DMS114 treated with DMSO at 0.1 percent for 48 hours (cell line): ENCODE data around the gene GABBR2.

Source experiments
- DNase-seq: peaks from one replicate; lab custom pipeline; 2025; ENCODE audit not compliant: unreplicated experiment; lab: John Stamatoyannopoulos, UW

GABBR2 gene

DNA sequence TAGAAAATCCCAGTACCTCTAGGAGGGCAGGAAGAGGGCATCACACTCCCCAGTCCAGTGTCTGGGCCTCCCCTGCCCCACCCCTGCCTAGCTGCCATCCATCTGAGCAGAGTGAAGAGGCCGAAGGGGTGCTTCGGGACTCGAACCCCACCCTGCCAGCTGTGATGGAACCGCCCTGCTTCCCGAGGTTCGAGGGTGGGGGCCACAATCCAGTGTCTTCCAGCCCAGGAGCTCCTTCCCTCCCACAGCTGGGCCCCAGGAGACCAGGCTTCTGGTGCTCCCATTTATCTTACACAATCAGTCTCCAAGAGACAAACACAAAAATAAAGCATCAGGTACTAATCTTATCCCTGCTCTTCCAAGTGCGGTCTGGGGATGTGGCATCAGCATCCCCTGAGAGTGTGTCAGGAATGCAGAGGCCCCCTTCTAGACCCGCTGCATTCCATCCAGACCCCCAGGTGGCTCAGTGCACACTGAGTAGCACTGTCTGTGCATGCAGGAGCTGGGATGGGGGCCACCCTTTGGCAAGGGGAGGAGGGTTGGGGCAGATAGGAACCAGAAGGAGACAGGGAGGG, 330.4 kb downstream of the GABBR2 start:
- no peak for DNase-seq

DNA sequence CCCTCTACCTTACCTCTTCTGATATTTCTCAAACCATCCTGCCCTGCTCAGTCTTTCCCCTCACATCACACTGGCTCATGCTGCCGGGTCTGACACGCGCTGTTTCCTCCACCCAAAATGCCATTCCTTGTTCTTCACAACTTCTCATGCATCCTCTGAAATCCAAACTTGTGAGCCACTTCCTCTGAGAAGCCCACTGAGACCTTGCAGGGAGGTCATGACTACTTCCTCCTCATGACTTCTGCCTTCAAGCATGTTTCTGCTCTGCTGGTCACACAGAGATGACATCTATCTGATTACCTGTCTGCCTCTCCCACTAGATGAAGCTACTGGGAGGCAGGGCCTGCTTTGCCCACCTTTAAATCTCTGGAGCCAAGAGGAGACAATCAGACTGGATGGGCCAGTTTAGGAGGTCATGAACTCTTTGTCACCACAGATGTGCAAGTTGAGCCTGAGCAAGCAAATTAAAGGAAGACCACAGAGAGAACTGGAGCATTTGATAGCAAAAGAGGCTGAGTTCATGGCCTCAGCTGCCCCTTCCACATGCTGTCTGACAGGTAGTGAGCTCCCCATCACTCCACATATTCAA, 333.5 kb downstream of the GABBR2 start:
- DNase-seq: no peak

DNA sequence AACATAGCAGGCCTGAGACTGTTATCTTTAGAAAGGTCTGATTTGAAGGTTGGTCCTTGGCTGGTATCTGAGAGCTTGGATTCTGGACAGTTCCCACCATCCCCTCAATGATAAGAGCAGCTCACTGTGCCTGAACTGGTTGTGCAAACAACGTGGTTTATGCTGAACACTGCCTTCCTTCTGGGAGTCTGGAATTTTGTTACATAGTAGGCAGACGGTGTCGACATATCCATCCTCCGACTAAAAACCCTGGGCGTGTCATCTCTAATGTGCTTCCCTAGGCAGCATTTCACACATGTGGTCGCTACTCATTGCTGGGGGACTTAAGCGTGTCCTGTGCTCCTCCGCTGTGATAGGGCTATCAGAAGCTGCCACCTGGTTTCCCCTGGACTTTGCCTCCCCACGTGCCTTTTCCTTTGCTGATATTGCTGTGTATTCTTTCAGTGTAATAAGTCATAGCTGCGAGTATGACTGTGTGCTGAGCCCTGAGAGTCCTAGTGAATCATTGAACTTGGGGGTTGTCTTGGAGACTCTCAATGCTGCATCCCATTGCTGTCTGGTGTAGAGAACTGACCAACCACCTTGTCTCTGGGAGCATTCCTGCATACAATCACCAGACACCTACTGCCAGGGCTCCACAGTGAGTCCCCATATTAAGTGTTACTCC, 334.2 kb downstream of the GABBR2 start:
- no peak for DNase-seq

DNA sequence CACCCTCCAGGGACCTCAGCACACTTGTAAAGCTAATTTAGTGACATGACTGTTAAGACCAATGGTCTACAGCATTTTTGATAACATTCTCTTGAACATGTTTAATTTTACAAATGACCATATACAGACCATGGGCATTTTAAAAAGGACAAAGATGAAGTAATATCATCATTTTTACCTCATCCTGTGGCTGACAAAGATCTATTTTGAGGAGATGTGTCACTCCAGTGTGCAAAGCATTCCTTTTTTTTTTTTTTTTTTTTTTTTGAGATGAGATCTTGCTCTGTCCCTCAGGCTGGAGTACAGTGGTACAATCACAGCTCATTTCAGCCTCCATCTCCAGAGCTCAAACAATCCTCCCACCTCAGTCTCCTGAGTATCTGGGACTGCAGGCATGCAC, 335.1 kb downstream of the GABBR2 start:
- DNase-seq: no peak

DNA sequence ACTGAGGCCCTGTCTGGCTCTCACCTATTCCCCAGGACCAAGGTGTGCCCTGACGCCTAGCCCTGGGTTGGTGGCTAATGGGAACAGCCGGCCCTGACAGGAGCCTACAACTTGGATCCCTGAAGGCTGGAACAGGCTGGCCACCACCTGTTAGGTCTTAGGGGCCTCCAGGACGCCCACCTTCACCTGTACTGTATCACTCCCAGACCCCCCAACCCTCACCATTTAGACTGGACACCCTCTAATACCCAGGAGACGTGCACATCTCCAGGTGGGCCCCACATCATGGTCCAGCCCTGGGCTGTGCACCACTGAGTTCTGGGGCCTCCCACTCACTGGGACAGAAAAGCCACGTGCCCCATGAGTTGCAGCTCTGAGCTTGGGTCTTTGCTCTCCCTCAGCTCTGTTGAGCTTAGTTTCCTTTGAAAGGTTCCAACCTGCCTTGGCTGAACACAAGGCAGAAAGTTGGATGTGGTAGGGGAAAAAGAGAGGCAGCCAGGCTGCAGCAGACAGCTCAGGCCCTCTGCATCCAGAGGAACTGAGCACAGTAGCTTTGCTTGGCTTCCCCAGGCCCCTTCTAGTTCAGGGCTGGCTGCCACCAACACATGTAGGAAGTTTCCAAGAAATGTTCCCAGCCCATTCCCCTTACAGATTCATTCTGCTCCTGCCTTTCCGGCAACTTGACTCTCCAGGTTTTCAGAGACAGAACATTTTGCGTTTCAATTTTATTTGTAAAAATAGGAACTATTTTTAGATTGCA, 336.5 kb downstream of the GABBR2 start:
- DNase-seq: no peak

DNA sequence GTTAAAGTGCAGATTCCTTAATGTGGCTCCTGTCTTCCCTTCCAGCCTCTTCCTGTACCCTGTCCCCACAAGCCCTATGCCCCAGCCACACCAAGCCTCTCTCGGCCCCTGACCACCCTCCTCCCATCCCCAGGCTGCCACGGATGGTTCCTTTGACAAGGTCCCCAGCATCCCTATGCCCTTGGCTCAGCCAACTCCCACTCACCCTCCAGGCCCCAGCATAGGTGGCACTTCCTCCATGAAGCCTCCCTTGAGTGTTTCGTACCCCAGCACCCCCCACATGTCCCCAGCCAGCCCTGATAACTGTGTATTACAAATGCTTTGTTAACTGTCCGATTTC, 337.8 kb downstream of the GABBR2 start:
- DNase-seq: no peak

DNA sequence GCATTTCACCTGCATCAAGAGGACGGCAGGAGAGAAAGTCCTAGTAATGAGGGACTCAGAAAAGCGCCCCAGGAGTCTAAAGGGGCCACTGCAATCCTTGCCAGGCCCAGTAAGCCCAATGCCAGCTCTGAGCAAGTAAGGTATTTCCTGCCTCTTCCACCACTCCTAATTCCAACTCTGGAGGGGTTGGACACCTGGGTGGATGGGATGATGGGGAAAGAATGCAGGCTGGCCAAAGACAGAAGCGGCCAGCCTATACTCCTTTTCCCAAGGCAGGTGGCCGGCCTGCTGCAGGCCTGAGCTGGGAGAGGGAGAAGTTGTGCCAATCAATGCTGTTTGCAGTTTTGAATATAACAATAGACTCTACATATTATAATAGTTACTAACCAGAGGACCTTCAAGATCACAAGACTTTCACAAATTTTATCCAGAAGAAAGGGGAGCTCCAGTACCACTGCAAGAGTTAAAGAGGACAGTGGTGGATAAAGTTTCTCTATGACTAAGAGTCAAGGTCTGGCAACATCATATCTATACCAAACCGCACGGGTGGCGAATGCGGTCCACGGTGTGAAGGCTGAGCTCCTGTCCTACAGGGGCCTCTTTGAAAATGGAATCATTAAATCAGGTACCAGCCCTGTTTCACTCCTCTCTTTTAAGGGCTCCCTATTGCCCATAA, 338.3 kb downstream of the GABBR2 start:
- no peak for DNase-seq

DNA sequence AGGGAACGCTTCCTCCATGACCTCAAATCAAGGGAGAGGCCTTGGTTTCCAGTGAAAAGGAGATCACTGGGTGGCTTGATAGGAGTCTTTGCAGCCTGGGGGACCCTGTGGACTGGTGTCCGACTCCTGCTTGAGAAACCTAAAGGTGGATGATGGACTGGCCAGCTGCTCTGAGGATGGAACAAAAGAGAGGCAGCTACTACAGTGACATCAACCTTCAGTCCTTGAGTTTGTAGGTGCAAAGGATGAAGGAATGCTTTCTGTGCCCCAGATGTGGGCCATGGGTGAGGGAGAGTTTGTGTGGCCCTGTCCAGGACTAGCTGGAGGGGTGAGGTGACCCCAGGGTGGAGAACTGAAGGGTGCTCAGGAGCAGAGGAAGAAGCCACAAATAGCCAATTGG, 338.8 kb downstream of the GABBR2 start:
- no peak for DNase-seq

DNA sequence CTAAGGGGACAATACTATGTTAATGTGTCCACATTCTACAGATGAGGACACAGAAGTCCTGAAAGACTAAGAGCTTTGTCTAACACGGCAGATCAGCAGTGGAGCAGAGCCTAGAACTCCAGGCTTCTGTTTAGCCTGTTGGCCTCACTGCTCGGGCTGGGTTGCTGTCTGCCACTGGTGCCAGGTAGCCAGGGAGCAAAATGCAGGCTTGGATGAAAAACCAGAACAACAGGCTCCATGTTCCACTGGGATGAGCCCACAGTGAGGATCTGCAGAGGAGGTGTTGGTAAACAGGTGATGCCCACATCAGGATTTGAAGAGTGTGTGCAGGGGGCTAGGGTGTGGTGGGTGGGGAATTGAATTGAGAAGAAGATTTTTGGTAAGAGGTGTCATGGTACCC, 339.3 kb downstream of the GABBR2 start:
- DNase-seq: no peak

DNA sequence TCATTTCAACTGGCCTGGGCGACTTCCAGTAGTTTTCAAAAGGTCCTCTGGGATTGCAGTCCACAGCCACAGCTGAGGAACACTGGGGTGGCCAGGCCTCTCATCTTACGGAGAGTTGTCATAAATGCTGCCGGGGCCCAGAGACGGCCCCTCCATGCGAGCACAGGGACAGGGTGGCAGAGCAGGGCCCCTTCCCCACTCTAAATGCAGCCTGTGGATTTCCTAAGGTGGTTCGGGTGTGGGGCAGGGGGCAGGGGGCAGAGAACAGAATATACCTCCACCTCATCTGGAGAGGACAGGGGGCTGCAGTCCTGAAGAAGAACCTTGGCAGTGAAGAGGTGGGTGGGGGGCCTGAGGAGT, 339.7 kb downstream of the GABBR2 start:
- DNase-seq: no peak

DNA sequence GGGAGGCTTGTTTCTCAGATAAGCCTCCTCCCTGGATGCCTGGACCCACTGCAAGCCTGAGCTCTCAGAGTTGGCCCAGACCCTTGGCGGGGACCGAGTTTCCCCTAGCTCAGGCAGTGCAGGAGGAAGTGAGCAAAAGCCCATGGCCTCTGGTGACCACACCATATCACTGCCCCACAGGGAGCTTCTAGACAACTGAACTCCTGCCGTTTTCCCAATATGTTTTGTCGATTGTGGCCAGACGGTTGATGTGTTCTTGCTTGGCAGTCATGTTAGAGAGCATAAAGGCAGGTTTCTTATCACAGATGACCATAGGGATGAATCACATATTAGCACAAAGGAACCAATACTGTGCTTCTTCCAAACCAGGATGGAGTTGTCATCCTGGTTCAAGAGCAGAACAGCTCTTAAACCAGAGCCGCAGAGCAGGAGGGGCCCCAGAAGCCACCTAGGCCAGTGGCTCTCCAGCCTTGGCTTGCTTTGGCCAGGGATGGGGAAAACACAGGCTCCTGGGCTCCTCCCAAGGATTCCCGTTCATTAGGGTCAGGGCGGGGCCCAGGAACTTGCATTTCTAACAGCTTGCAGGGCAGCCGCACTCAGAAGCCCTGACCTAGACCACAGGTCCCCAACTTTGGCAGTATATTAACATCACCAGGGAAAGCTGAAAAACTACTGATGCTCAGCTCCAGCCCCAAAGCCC, 340.2 kb downstream of the GABBR2 start:
- no peak for DNase-seq

DNA sequence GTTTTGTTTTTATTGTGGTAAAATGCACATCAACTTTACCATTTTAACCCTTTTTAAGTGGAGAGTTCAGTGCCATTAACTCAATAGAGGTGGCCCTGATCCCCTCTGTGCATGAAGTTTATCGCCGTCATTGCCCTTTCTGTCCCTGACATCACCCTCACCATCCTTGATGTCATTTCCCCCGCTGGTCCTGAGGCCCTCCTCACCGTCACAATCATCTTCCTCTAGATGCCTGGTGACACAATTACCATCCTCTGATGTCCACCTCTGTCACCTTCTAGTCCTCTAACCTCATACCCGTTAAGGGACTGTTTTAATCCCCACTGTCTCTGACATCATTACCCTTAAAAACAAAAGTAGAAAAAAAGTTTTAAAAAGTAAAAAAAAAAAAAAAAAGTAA, 340.8 kb downstream of the GABBR2 start:
- DNase-seq: no peak

DNA sequence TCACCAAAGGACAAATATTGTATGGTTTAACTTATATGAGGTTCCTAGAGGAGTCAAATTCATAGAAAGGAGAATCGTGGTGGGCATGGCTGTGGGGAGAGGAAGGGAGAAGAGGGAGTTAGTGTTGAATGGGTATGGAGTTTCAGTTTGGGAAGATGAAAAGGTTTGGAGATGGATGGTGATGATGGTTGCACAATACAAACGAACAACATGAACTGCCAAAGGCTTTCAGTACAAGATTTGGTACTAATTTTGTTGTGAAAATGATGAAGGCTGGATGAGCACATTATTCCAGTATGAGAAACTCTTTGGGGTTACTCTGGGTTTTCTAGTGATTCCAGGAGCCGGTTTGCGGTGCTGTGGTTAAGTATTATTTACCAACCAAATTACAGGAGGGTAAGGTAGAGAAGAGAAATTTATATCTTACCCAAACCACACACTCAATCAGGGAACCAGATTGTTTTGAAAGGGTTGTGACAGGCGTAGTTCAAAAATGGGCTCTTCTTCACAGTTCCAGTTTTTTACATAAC, 341.3 kb downstream of the GABBR2 start:
- no peak for DNase-seq

DNA sequence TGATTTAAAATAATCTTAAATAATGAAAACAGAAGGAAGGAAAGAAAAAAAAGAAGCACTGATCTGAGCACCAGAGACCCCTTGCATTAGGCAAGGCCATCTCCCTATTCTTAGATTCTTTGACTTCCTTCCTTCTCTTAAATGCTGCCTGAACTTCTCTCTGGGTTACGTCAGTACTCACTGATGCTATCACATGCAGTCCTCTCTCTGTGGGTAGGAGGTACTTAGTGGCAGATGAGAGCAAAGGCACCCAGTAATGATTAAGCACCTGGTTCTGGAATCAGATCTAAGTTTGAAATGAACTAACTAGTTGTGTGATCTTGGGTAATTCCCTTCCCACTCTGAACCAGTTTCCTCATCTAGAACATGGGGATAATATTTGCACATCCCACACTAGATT, 343.0 kb downstream of the GABBR2 start:
- no peak for DNase-seq

DNA sequence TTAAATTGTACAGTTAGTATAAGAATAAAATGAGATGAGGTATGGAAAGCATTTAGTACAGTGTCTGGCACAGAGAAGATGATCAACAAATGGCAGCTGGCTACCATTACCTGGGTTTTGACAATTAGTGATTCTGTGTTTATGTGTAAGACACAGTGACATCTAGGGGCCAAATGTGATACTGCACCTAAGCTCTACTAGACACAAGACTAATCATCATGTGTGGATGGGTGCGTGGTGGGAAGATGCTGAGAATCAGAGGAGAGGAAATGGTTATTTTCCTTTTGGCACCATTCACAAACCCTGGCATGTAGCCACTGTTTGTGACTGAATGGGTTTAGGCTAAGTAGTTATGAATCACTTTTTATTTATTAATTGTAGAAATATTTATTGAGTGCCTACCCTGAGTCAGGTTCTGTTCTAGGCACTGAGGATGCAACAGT, 343.5 kb downstream of the GABBR2 start:
- DNase-seq: no peak

DNA sequence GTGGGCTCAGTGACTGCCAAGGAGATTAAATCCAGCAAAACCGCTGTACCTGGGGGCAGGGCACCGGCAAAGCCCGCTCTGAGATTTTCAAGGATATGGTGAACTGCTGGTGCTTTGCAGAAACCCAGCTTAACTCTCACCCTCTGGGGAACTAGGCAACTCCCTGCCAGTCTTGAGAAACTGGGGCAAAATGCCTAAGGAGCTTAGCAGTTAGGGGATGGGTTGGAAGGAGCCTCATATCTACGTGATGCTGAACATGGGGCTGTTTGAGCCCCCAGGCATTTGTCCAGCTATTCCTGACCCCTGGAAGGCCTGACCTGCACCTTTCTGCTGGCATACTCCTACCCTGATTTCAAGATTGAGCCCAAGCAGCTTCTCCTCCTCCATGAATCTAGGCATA, 344.6 kb downstream of the GABBR2 start:
- DNase-seq: no peak

DNA sequence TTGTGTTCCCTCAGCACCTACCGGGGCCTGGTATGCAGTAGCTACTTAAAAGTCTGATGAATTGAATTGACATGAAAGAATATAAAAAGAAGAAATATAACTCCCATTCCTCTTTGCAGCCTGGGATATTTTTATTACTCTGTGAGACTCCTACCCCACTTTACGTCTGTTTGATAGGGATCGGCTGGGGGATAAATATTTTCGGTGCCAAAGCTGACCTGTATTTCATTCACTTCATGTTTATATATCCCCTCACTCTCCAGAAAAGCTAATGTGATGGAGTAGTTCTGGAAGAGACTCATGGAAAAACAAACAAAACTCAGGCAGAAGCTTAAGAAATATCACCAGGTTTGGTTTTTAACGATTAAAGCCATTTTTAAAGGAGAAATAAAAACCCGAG, 345.1 kb downstream of the GABBR2 start:
- DNase-seq: no peak

DNA sequence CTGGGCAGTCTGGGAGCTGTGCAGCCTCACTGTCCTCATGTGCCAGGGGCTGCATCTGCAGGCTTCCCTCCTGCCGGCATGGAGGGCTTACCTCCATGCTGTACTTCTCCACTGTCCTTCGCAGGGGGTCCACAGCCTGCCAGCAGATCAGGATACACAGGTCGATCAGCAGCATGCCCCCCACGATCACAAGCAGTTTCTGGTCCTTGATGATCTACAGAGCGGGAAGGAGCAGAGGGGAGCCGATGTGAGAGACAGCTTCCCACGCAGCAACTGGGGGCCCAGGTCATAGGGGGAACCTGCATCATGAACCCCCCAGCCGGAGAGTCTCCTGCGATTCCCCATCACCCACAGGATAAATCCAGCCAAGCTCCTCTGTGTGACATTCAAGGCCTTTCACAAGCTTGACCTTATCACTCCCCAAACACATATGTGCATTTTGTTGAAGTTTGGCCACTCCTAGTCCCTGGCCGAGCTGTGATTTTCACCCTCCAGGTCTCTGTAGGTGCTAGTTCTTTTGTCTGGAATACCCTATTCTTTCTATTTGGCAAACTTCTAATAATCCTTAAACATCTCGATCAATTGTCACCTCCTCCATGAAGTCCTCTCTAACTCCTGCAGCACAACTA, 346.0 kb downstream of the GABBR2 start:
- DNase-seq: no peak

DNA sequence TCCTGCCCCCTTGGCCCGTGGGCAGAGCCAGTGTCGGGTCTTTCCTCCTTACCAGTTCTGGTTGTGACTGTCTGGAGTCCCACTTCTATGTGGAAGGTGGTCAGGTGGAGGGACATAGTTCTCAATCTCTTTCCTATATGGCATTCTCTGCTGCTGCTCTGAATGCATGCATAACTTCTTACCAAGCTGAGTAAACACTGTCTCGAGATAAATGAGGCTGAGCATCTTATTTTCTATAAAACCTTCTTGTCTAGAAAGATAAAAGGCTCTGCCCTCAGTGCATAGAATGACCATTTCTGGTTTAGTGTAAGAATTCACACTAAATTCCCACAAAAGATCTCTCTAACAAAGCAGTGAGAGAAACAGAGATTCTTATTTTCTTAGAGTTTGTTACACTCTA, 347.1 kb downstream of the GABBR2 start:
- no peak for DNase-seq

DNA sequence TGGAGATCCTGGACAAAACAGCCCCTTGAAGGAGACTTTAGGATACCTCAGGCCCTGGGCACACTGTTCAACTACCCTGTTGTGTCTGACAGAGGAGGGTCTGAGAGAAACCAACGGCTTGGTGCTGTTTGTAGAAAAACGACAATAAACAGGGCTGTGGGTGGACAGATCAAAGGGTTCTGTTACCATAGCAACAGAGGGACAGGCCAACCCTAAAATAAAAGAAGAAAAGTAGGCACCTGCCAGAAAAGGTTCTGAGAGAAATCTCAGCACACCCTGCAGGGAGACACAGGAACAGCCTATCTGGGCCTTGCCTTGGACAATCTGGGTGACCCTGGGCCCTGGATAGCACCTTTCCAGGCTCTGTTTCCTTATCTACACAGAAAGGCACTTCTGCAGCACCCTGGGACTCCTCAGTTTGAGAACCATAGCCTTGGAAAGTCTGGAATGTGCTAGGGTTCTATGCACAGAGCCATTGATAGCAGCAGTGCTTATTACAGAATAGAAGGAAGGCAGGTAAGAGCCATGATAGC, 348.5 kb downstream of the GABBR2 start:
- no peak for DNase-seq
